NT2/D1 (cell line): ENCODE results near the gene ELMO1.

ENCODE experiments used
- DNase-seq: peaks from one replicate; pipeline ENCODE4 v3.0.0-alpha.2; 2011; ENCODE audit warnings: low read depth, low spot score
- H3K27me3 ChIP-seq: 2 replicates; pipeline ENCODE4 v1.6.0; 2011; ENCODE audit warnings: mild to moderate bottlenecking; ENCODE audit not compliant: insufficient read length, insufficient read depth
- H3K36me3 ChIP-seq: 2 replicates; pipeline ENCODE4 v1.6.1; 2011; ENCODE audit warnings: mild to moderate bottlenecking, low read length, mixed read lengths; ENCODE audit not compliant: insufficient read depth, insufficient read length
- H3K4me1 ChIP-seq: 2 replicates; pipeline ENCODE4 v1.5.1; 2011; ENCODE audit not compliant: insufficient read depth, insufficient read length
- H3K4me3 ChIP-seq: 2 replicates; pipeline ENCODE4 v1.5.1; 2011; ENCODE audit warnings: low read depth; ENCODE audit not compliant: insufficient read length
- H3K9ac ChIP-seq: 2 replicates; pipeline ENCODE4 v1.6.0; 2011; ENCODE audit warnings: low read depth; ENCODE audit not compliant: insufficient read length
- H3K9me3 ChIP-seq: 2 replicates; pipeline ENCODE4 v1.5.1; 2011; ENCODE audit warnings: mild to moderate bottlenecking, low read length; ENCODE audit not compliant: insufficient read depth
- SUZ12 ChIP-seq: IDR thresholded peaks from 2 replicates; pipeline ENCODE4 v1.6.1; 2011; ENCODE audit not compliant: insufficient read length, insufficient read depth; ENCODE audit errors: extremely low read depth
- YY1 ChIP-seq: IDR thresholded peaks from 2 replicates; pipeline ENCODE4 v1.6.1; 2011; ENCODE audit not compliant: insufficient read length, insufficient read depth
- ZNF274 ChIP-seq: IDR thresholded peaks from 2 replicates; pipeline ENCODE4 v1.6.1; 2011; ENCODE audit warnings: mild to moderate bottlenecking, low read depth, low read length

Gene ELMO1

DNA sequence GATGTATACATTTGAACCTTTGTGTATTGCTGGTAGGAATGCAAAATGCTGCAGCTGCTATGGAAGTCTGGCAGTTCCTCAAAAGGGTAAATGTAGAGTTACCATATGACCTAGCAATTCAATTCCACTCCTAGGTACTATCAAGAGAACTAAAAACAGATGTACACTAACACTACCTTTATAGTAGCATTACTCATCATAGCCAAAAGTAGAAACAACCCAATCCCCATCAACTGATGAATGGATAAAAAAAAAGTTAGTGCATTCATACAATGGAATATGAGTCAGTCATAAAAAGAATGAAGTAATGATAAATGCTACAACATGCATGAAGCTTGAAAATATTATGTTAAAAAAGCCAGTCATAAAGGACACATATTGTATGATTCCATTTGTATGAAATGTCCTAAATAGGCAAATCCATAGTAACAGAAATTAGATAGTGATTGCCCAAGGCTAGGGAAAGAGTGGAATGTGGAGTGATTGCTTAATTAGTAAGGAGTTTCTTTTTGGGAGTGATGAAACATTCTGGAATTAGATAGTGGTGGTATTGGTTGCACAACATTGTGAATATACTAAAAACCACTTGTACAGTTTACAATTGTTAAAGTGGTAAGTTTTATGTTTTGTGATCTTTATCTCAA, 628.0 kb downstream of the ELMO1 start:
- no peak overlapping the region for H3K9ac ChIP-seq
- H3K36me3 ChIP-seq: no peaks in the 10 kb centered on the region
- H3K9me3 ChIP-seq: no peaks in the 10 kb centered on the region
- no peak overlapping the region for H3K4me3 ChIP-seq
- no peaks in the 10 kb centered on the region for H3K27me3 ChIP-seq
- no peaks in the 10 kb centered on the region for H3K4me1 ChIP-seq
- TF ChIP-seq ZNF274: no peak
- no peak for TF ChIP-seq YY1
- no peak for TF ChIP-seq SUZ12
- no peak for DNase-seq

DNA sequence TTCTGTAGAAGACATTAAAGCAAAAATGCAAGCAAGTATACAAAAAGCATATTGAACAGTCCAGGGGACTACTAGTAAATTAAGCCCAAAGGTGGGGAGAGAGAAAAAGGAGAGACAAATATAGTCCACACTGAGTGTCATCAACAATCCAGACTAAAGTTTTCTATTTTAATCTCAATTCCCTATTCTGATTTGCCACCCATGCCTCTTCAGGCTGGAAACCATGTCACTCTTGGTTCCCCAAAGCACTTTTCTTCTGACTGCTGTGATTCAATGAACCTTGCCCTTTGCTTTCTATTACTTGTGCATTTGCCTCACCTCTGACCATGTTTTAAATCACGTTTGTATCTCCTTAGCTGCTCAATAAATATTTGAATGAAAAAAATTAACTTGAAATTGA, 629.0 kb downstream of the ELMO1 start:
- Histone ChIP-seq H3K9ac (no peak overlapping the region), H3K9me3 (no peaks in the 10 kb centered on the region), H3K36me3 (no peaks in the 10 kb centered on the region), H3K27me3 (no peaks in the 10 kb centered on the region), H3K4me3 (no peak overlapping the region), H3K4me1 (no peaks in the 10 kb centered on the region)
- TF ChIP-seq SUZ12 (no peak), ZNF274 (no peak), YY1 (no peak)
- no peak for DNase-seq

DNA sequence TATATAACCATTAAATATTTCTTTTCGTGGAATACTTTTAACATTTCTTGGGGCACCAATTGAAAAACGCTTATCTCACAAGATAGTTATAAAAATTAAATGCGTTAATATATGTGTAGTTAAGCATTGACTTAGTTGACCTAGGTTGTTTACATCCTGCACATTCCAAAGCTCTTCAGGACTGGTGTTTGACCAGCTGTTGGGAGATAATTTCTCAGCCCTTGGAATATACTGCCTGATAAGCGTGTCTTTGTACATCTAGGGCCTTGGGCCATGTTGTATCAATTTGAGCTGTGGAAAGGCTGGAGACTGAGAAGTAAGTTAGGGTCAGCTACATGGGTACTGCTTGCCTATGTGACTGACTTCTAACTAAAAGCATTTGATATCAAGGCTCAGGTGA, 634.4 kb downstream of the ELMO1 start:
- Histone ChIP-seq H3K27me3 (no peaks in the 10 kb centered on the region), H3K9ac (no peak overlapping the region), H3K9me3 (no peaks in the 10 kb centered on the region), H3K4me3 (no peak overlapping the region), H3K4me1 (no peaks in the 10 kb centered on the region), H3K36me3 (no peaks in the 10 kb centered on the region)
- DNase-seq: no peak
- TF ChIP-seq YY1 (no peak), ZNF274 (no peak), SUZ12 (no peak)

DNA sequence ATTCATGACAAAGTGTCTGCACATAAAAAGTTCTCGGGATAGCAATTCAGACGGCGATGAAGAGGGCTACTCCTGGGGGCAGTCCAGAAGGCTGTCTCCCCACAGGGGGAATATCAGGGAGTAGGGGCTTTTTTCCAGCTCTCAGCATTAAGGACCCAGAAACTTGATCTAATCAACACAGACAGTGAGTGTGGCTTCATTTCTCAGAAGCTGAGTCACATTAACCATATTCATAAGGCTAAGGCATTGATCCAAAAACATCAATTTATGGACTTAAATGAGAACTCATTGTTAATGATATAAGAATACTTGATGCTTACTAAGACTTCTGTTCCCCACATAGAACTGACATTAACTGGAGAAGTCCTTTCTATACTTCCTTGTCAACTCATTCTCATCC, 636.9 kb downstream of the ELMO1 start:
- no peaks in the 10 kb centered on the region for H3K4me1 ChIP-seq
- H3K9me3 ChIP-seq: no peaks in the 10 kb centered on the region
- H3K4me3 ChIP-seq: no peak overlapping the region

DNA sequence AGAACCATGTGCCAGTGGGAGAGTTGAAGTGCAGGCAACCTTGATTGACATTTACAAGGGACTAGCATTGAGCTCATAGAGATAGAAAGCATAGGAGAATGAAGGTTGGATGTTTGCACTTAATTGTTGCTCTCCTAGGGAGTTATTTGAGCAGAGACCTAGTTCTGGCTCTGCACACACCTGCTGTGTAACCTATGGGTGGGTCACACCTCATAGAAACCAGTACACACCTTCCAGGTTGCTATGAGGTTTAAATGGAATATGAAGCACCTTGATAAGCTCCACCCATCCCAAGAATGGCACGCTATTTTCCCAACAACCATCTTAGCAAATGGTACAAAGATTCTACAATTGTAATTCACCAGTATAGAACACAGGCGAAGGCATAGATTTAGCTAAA, 638.2 kb downstream of the ELMO1 start:
- Histone ChIP-seq H3K4me3 (no peak overlapping the region), H3K36me3 (no peaks in the 10 kb centered on the region), H3K9me3 (no peaks in the 10 kb centered on the region), H3K27me3 (no peaks in the 10 kb centered on the region), H3K4me1 (no peaks in the 10 kb centered on the region), H3K9ac (no peak overlapping the region)
- TF ChIP-seq ZNF274 (no peak), SUZ12 (no peak), YY1 (no peak)
- DNase-seq: no peak

More for the DNA sequence above, 636.9 kb downstream of the ELMO1 start:
- TF ChIP-seq SUZ12 (no peak), YY1 (no peak)
- no peak overlapping the region for H3K9ac ChIP-seq
- no peaks in the 10 kb centered on the region for H3K27me3 ChIP-seq
- no peaks in the 10 kb centered on the region for H3K36me3 ChIP-seq
- DNase-seq: no peak

DNA sequence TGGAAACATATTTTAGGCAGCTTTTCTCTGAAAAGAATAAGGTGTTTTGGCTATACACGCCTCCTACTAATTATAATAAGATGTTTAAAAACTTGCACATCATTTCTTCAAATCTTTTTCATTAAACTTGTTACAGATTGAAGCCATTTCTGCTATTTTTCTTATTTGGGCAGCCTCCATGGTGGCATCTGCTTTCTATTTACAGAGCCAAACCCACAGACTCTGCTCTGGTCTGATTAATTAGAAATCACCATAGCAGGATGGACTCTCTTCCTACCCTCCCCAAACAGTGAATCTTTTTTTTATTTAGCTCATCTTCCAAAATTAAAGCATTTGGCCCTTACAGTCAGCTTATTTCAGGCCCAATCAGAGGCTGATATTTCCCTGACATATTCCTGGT, 638.6 kb downstream of the ELMO1 start:
- no peak for TF ChIP-seq ZNF274
- TF ChIP-seq SUZ12: no peak
- TF ChIP-seq YY1: no peak
- DNase-seq: no peak
- H3K4me3 ChIP-seq: no peak overlapping the region
- no peak overlapping the region for H3K9ac ChIP-seq
- no peaks in the 10 kb centered on the region for H3K9me3 ChIP-seq
- no peaks in the 10 kb centered on the region for H3K36me3 ChIP-seq
- no peaks in the 10 kb centered on the region for H3K4me1 ChIP-seq
- H3K27me3 ChIP-seq: no peaks in the 10 kb centered on the region

DNA sequence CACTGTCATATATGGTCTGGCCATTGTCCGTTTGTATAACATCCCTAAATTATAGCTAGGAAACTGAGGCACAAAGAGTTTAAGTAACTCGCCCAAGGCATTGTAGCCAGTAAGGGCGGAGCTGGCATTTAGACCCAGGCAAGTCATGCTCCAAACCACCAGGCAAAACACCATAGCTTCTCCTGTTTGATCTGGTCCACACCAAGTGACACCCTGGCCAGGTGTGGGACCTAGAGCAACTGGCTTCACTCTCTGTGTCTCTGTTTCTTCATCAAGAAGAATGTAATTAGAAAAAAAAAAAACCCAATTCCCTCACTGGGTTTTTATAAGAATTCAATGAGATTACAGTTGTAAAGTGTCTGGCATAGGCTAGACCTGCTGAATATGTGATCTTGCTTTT, 639.2 kb downstream of the ELMO1 start:
- no peaks in the 10 kb centered on the region for H3K4me1 ChIP-seq
- H3K27me3 ChIP-seq: no peaks in the 10 kb centered on the region
- no peak overlapping the region for H3K4me3 ChIP-seq
- TF ChIP-seq SUZ12 (no peak), ZNF274 (no peak), YY1 (no peak)
- no peaks in the 10 kb centered on the region for H3K9me3 ChIP-seq
- no peak for DNase-seq
- H3K36me3 ChIP-seq: no peaks in the 10 kb centered on the region
- H3K9ac ChIP-seq: no peak overlapping the region
